Stimulated activated CD4-positive, alpha-beta T cell treated with anti-CD3 and anti-CD28 coated beads, Interleukin-4, amount 100 ng/mL, for 4 hours (primary cell): ENCODE data around the gene MRPS2.
"Not testable (repeated sequence)": the region's sequence is repeated elsewhere in the genome, so short reads cannot be mapped to it uniquely, and the experiment has no call there.

Experiments
- DNase-seq, 2 experiments: peaks; one replicate each; pipeline ENCODE4 v3.0.0-alpha.2; 2020

MRPS2 gene

GRCh38 chr9:135516132-135516860 is 15.8 kb downstream of the MRPS2 start:
- DNase-seq: no peak

DNA sequence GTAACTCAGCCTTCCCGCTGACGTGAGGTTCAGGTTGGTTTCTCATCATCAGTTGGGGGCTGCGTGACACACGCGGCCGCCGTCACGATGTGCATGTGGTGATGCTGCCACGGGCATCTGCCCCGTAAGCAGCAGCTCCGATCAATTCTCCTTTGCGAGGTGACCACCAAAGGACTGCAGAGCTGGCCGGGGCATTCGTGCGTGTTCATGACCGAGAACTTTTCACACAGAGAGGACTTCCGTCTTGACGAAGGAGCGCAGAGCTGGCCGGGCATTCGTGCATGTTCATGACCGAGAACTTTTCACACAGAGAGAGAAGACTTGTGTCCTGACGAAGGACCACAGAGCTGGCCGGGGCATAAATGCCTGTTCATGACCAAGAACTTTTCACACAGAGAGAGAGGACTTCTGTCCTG is 16.9 kb downstream of the MRPS2 start:
- DNase-seq: no peak

DNA sequence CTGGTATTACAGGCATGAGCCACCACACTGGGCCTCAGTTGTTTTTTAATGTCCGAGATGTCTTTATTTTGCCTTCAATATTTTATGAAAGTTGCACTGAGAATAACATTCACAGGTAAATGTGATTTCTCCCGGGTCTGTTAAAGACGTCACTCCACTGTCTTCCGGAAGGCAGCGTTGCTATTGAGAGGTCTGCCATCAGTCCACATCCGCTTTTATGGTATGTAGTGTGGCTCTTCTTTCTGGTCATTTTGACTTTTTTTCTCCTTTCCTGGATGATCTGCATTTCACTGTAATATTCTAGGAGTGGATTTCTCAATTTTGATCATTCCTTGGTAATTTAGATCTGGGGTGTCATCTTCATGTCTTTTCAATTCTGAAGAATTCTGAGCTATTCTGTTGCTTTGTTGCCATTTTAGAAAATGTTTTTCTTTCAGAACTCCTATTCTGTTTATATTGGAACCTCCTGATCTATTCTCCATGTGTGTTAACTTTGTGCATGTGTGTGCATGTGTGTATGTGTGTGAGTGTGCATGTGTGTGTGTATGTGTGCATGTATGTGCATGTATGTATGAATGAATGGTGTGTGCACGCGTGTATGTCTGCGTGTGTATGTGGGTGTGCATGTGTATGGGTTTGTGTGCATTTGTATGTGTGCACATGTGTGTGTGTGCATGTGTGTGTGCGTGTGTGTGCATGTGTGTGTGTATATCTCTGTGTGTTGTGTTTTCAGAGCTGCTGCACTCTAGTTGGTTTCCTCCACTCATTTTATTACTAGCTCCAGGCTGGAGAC is 18.9 kb downstream of the MRPS2 start:
- DNase-seq: no peak

GRCh38 chr9:135520916-135521607 is 20.6 kb downstream of the MRPS2 start, which contains the start of gene LCN1:
LCN1 (plus strand) TSS chr9:135521440; CDS start chr9:135521498, 58 bp downstream.
- DNase-seq: no peak

GRCh38 chr9:135521608-135522095 is 21.2 kb downstream of the MRPS2 start:
- no peak for DNase-seq

DNA sequence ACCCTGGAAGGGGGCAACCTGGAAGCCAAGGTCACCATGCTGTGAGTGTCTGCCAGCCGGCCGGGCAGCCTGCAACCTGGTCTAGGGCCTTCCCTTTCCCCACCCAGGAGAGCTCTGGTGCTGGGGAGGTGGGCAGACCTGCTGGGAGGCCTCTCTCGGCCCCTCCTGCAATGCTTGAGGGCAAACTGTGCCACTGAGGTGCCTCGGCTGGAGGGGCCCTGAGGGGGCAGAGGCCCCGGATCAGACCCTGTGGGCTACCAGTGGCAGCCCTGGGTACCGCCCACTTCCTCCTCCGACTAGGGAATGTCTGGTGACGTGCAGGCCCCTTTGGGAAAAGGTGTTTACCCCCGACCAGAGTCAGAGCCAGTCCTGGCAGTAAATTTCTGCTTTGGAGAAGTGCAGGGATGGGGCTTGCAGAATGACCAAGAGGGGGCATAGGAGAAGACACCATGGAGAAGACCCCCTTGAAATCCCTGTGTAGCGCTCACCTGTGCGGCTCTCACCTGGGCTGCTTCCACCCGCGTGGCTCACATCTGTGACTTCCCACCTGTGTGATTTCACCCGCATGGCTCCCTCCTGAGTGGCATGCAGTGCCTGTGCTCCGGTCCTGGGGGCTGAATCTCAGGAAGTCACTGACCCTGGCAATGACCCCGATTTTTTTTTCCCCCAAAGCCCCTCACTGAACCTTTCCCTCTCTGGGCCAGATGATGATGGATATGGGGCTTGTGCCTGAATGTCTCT is 21.8 kb downstream of the MRPS2 start:
- DNase-seq: no peak

DNA sequence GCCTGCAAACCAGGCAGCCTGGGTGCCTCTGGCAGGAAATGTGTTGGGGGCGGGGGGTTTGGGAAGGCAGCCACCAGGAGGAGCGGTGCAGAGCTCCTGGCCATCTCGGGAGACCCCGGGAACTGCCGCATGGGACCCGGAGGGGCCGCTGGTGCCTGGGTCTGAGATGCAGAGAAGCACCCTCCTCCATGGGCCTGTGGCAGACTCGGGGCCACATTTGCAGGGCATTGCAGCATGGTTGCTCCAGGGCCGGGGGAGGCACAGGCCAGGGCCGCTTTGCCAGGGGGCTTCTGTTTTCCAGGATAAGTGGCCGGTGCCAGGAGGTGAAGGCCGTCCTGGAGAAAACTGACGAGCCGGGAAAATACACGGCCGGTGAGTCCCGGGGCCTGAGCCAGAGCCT is 22.4 kb downstream of the MRPS2 start:
- DNase-seq: no peak

DNA sequence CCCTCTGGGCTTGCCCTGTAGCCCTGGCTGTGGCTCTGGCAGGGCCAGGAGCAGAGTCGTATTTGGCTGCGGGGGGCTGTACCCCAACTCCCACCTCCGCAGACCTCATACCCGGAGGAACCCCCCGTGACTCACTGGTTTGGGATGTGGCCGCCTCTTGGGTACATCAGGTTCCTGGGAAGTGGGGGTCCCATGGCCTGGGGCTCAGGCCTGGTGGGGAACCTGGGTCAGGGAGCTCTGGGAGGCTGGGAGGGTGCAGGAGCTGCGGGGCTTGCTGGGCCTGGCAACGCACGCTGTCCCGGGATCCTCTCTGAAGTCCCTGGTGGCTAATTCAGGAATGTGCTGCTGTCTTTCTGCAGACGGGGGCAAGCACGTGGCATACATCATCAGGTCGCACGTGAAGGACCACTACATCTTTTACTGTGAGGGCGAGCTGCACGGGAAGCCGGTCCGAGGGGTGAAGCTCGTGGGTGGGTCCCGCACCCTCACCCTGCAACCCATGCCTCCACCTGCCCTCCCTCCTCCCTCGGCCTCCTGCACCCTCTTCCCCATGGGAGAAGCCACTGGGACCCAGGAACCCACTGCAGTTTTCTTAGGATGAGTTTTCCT is 23.1 kb downstream of the MRPS2 start:
- no peak for DNase-seq

DNA sequence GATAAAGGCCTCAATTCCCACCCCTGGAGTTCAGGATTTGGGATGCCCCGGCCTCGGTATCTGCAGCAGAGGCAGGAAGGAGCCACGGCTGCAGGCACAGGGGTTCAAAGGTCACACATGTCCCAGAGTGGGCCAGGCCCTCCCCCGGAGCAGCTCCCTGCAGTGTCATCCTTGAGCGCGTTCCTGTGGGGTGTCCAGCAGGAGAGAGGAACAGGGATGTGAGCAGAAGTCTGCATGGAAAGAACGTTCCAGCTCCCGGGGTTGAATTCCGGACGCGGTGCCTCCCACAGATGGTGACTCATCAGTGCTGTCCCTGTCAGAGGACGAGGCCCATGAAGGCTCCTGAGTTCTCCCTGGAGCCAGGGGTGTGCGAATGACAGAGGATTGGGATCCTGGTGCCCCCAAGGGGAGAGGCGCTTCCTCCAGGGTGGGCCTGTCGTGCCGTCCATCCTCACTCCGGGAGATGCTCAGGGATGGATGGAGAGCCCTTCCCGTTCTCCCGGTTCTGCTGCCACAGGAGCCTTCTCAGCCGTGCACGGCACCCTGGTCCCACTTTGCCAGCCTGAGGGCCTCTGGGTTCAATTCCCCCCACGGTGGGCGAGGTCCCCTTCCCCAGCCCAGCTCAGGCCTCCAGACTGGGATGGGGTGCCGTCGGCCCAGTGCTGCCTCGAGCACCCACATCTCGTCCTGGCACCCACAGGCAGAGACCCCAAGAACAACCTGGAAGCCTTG is 23.8 kb downstream of the MRPS2 start:
- no peak for DNase-seq

DNA sequence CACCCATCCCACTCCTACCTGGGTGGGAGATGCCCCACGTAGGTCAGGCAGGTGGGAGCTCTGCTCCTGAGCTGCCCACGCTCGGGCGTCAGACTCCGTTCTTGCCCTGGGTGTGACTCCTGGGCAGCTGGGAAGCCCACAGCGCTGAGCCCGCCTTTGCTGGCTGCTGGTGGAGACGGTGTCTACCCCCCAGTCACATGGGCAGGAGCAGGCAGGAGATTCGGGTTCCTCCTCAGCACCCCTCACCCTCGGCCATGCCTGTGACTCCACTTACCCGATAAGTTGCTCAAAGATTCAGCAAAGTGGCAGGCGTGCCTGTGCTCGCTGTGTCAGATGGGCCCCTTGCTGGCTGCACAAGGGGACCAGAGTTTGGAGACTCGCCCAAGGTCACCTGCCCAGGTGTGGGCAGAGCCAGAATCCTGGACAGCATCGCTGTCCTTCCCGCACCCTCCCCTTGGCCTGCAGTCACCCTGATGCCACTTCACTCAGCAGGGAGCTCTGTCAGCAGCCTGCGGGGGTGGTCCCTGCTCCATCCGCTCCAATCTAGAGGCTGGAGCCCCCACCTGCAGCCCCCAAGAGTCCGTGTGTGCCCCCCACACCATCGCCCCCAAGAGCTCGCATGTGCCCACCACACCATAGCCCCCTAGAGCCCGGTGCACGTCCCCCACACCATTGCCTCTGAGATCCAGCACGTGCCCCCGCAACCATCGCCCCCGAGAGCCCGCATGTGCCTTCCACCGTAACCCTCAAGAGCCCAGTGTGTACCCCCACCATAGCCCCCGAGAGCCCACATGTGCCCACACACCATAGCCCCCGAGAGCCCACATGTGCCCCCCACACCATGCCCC is 25.0 kb downstream of the MRPS2 start:
- DNase-seq: no peak

DNA sequence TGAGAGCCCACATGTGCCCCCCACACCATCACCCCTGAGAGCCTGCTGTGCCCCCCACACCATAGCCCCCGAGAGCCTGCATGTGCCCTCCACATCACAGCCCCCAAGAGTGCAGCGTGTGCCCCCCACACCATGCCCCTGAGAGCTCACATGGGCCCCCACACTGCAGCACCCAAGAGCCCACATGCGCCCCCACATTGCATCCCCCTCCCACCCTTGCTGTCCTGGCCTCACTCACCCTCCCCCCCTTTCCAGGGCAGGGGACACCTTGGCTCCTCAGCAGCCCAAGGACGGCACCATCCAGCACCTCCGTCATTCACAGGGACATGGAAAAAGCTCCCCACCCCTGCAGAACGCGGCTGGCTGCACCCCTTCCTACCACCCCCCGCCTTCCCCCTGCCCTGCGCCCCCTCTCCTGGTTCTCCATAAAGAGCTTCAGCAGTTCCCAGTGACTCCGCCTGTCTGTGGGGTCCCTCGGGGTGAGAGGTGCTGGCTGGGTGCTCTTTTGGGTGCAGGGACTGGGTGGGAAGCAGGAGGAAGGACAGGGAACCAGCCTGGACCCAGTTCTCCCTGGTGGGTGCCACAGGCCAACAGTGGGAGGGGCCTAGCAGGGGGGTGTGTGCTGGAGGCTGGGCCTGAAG is 25.7 kb downstream of the MRPS2 start:
- no peak for DNase-seq

DNA sequence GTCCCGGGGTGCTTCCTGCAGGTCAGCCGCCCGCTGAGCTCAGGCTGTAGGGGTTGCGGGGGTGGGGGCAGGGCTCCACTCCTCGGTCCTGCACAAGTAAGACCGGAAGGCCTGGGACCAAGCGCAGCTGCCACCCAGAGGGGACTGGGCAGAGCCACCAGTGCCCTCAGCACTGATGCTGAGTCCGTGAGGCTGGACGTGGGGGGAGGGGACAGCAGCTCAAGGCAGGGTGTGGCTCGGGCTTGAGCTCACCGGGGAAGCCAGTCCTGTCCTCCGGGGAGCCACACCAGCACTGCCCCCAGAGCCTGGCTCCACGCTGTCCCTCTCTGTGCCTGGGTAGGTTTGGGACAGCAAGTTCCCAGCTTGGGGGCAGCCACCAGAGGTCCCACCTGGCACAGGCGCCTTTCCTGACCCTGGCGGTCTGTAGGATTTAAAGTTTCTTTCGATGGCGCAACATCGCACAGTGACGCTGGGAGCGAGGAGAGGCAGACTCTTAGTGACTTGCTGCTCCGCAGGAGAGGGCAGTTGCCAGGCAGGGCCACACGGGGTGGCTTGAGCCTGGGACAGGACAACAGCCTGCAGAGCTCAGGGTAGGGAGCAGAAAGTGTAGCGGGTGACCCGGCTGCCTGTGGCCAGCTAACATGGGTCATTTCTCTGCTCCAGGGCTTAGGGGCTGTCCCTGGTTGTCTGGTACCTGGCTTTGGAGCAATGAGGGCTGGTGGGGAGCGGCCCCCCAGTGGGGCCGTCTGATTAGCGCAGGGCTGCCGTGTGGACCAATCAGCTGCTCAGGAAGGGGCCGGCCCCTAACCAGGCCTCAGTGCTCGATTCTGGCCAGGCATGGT is 26.5 kb downstream of the MRPS2 start:
- no peak for DNase-seq

GRCh38 chr9:135528842-135529435 is 28.5 kb downstream of the MRPS2 start:
- not testable (repeated sequence) for DNase-seq

GRCh38 chr9:135530146-135530545 is 29.7 kb downstream of the MRPS2 start:
- DNase-seq: no peak

GRCh38 chr9:135531096-135531495 is 30.6 kb downstream of the MRPS2 start:
- DNase-seq: no peak

DNA sequence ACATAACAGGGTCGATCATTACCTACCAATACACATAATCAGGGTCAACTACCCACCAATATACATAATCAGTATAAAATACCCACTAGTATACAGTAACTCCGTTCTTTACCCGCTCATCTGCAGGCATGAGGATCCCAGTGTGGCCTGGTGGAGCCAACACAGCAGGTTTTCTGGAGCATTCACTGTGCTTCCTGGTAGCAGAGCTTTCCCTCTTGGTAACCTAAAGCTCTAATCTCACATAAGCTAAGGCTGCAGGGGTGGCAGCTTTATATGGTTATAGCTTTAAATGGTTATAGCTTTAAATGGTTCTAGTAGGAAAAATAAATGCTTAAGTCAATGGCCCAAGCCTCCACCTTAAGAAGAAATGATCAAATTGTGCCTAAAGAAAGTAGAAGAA is 32.6 kb downstream of the MRPS2 start:
- DNase-seq: no peak

GRCh38 chr9:135533674-135534073 is 33.2 kb downstream of the MRPS2 start:
- DNase-seq: no peak

GRCh38 chr9:135534192-135534711 is 33.8 kb downstream of the MRPS2 start:
- DNase-seq: not testable (repeated sequence)
